Left forelimb (tissue), 1 donor: ENCODE measurements around the gene TTLL10.
A peak's percentile ranks its signal among the peaks of the same experiment; 100 is the strongest.

Experiments used
- DNase-seq: peaks from one replicate; pipeline ENCODE4 v3.0.0-alpha.2; 2018; ENCODE audit warnings: low spot score

TTLL10 gene

DNA sequence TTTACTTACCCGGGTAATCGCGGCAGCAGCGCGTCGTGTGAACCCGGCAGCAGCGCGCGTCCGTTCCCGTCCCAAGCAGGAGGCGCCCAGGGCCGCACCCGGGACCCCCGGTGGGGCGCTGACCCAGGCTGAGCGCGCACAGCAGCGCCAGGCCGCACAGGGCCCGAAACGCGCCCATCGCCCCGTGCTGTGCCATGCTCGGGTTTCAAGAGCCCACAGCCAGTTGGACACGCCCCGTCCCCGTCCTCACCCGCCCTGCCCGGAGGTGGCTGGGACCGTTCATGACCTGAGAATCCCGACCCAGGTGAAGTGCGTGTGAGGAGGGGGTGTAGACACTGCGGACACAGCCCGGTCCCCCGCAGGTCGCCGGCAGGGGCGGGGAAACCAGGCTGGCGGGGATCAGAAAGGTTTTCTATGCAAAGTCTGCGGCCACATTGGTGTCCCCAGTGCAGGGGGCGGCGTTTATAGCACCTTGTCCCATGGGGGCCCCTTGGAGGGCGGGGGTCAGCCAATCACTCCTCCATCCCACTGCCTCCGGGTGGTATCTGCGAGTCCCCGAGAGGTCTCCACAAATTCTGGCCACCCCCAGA lies 32.8 kb downstream of the TTLL10 start, which contains the start of gene TNFRSF18:
TNFRSF18 (minus strand) TSS at position 217 of the 590 bp plus-strand sequence; CDS start at position 196, 21 bp downstream.
- DNase-seq: no peak

DNA sequence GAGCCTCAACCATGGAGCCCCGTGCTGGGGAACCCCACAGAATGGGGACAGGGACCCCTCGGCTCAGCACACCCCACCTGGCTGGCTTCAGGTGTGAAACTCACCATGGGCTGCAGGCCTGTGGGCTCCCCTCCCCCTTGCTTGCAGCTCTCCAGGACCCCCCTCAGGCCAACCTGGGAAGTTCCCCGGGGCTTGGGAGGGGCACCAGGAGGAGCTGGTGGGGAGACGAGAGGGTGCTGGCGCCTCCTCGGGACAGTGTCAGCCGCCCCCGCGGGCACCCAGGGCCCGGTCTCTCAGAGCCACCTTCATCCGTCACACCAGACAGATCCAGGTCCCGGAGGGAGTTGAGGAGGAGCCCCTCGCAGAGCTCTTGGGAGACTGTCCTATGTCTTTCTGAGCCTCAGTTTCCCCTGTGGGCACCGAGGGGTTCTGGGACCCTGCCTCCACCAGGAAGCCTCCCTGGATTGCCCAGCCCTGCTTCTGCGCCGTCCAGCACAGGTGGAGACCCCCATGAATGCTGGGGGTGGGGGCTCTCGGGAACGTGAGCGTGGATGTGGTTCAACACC lies 33.4 kb downstream of the TTLL10 start:
- no peak for DNase-seq

DNA sequence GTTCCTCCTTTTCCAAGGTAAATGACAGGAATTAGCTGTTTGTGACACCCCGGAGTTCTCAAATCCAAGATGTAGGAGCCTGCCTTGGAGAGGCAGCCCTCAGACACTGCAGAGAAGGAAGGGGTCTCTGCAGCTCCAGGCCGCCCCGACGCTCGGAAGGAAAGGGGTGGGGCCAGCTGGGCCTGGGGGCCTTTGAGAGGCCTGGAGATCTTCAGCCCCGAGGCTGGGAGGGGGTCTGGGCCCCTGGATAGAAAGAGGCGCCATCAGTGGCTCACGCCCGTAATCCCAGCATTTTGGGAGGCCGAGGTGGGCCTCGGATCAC lies 33.9 kb downstream of the TTLL10 start:
- no peak for DNase-seq

DNA sequence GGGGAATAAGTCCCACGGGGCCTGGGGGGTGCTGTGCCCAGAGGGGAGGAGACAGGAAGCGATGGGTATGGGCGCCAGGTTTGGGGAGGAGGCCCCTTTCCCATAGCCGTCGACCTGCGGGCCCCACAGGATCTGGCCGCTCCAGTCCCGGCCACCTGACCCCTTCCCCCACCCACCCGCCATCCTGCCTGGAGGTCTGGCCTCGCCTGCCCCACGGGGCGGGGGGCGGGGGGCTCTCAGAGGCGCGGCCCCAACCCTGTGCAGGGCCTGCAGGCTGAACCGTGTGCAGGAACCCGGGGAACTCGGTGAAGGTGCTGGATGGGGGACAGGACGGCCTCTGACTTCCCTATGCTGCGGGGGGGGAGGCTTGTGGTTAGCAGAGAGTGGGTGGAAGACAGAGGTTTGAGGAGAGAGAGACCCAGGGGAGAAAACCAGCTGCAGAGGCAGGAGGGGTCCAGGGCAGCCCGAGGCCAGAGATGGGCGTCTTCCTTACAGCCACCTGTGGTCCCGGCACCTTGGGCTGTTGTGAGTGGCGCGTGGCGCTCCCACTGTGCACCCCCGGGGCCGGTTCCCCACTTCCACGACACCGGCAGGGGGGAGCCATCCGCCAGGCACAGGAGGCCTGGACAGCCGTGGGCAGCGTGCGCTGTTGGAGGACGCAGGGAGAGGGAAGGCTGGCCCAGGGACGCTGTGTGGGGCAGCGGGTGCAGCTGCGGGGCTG lies 35.2 kb downstream of the TTLL10 start:
- DNase-seq: peak; percentile 66

DNA sequence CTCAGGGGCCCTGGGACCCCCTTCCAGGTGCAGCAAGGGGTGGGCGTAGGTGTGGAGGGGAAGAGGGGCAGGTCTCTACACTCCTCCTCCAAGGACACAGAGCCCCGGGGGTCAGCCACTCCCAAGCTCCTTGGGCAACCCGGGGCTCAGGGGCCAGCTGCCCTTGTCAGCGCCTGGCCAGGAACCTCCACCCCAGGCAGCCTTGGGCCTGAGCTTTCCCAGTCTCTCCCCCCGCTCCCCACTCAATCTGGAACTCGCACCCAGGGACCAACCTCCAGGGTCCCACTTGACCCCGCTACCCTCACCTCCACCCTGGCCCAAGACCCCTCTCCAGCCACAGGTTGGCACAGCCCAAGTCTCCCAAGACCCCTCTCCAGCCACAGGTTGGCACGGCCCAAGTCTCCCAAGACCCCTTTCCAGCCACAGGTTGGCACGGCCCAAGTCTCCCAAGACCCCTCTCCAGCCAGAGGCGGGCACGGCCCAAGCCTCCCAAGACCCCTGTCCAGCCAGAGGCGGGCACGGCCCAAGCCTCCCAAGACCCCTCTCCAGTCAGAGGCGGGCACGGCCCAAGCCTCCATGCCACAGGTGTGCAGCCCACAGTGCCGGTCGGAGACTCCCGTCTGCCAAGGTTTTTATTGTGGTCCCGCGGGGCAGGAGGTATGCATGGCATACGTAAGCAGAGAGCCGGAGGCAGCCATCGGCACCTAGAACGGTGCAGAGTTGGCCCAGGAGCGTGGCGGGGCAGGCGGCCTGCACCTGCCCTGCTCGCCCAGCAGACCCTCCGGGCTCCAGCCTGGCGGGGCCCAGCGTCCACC lies 37.3 kb downstream of the TTLL10 start:
- peak; percentile 60 for DNase-seq

DNA sequence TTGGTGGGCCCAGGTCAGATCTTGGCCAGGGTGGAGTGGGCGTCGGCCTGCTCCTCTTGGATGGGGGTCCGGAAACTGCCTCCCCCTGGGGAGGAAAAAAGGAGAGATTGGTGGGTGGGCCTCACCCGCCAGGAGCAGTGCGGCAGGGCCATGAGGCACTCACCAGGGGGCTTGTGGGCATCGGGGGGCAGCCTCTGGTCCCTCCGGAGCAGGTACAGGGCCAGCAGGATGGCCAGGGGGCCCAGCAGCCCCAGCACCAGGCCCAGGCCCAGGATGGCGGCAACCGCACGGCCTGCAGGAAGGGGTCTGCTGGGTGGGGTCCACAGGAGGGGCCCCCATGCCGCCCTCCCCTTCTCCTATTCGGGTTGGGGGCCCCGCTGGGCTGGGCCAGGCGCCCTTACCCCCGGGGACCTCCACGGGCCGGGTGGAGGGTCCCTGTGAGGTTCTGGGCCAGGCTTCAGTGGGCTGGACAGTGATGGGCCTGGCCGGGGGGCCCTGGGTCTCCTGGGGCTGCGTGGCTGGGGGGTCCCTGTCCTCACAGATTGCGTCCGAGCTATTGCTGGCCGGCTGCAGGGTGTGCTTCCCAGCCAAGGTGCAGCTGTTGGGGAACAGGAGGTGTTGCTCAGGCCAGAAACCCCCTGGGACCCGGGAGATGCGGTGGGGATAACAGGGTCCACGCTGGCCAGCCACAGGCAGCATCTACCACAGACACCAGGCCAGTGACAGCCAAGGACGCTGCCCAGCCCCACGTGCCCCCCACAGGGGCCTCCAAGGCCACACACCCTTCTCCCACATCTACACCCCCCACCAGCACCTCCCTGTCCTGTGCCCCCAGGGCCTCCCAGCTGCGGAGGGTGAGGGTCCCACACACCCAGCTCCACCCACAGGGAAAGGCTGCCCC lies 38.1 kb downstream of the TTLL10 start:
- no peak for DNase-seq

DNA sequence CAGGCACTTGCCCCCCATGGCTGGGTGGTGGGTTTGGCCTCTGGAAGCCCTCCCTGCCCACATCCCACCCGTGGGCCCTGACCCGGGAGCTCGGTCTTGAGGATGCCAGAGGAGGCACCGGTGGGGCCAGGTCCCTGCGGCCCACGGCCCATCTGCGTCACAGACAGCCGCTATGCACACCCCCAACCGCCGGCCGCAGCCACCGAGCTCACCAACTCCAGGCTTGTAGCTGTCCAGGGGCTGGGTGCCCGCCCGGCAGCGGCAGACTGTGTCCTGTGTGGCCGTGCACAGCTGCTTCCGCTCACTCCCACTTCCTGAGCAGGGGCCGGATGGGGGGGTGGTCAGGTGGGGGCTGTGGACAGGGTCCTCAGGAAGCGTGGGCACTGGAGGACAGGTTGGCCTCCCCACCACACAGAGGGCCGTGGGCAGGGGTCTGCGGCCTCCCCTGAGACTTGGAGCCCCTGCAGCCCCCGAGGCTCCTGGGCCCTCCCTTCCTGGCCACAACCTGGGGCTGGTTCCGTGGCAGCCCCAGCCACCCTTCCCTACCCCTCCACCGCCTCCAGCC lies 39.2 kb downstream of the TTLL10 start:
- DNase-seq: no peak

DNA sequence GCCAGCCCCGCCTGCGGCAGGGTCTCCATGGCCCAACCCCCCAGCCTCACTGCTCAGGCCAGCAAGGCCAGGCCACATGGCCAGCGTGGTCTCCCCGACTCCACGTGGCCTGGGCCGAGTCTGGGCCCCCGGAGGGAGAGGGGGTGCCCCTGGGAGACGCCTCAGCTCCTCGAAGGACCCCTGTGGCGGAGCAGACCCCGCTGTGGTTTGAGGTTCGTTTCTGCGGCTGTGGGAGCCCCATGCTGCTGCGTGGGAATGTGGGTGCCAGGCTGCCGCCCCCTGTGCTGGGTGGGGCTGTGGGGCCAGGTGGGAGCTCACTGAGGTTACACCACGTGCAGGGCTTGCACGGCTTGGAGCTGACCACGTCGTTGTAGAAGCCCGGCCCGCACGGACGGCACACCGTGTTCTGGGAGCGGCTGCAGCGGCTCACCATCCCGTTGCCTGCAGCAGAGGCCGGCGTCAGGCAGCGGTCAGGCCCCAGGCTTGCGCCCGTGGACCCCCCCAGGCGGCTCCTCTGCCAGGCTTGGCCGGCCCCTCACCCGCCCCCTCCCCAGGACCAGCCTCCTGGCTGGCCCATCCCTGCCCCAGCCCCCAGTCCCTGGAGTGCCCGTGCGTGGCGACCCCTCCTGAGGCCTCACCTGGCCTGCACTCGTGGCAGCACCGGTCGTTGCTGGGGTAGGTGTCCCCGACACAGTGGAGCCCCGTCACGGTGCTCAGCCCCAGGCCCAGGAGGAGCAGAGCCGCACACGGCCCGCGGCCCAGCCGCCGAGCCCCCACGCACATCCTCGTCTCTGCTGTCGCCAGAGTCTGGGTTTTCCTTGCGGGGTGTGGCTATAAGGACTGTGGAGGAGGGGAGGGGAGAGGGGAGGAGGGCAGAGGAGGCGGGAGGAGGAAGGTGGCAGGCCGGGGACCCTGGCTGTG lies 39.9 kb downstream of the TTLL10 start, which contains the start of gene TNFRSF4:
TNFRSF4 (minus strand) TSS at position 809 of the 921 bp plus-strand sequence; CDS start at position 783, 26 bp downstream.
- DNase-seq: no peak

DNA sequence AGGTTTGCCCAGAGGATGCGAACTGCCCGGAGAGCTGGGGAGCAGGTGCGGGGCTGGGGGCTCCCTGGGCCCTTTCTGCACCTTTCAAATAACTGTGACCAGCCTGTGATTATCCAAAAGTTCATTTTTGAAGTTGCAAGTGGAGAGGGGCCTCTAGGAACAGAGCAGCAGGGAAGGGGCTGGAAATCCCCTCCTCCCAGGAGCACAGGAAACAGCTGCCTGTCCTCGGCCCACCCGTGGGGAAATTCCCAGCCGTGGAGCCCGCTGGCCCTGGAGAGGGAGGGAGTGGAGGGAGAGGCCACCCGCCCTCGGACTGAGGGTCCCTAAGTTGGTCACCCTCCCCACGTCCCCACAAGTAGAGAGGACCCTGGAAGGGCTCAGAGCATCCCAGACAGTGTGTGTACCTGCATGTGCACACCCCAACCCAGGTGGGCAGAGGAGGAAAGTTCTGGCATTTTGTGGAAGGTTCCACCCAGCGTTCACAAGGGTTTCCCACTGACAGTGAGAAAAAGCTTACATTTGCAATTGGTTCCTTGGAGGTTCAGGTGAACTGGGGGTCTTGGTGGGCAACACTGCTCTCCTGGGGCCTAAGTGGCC lies 41.5 kb downstream of the TTLL10 start:
- no peak for DNase-seq

DNA sequence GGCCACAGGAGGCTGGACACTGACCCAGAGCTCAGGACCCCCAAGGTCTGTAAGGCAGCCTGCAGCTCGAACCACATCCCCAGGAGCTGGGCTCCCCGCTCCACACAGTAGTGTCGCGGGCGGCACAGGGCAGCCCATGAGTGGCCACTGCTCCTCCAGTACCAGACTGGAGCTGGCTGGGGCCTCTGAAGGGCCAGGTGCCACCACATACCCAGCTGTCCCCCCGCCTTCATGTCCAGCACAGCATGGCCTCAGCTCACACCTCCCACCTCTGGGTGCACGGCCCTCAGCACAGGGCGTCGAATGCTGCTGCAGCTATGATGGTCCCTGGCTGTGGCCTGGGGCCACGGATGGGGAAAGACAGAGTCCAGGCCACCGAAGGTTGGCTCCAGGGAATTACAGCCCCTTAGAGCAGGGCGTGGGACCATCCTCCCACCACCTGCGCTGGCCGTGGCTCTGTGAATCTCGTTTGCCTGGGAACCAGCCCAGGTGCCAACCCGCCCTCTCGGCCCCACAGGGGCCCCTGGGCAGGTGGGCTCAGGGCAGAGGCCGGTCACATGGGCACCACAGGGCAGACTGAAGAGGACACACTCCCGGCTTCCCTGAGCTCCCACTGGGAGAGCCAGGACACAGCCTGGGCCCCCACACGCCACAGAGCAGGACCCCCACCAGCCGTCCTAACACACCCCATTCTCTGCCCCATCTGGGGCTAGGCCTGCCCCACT lies 42.4 kb downstream of the TTLL10 start:
- no peak for DNase-seq

DNA sequence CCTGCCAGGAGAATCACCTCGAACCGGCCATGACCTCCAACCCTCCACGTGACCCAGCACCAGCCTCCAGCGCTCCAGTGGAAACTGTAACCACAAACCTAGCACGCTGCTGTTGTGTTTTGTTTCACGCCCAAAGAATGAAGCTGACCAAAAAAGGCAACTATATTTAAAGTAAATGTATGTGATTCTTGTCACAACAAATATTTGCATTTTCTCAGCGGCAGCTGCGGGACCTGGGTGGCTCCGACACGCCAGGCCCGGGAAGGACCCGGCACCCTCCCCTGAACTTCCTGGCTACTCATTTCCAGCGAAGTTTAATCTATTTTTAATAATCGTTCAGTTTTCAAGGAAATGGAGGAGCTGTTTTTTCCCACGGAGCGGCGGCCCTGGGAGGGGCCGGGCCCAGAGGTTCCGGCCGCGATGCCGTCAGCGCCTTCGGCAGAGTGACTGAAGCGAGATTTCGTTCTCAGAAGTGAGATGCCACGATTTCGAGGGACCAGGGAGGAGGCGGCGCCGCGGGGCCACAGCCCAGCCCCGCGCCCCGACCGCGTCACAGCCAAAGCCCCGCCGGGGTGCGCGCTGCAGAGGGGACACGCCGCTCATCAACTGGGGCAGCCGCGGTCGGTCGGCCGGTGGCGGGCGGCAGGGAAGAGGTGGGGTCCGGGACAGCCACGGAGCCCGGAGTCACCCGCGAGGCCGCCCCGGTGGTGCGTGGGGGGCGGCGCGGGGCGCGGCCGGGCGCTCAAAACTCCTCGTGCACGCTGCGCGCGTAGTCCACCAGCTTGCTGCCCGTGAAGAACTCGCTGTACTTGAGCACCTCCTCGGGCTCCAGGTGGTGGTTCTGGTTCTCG lies 43.3 kb downstream of the TTLL10 start:
- DNase-seq: no peak

DNA sequence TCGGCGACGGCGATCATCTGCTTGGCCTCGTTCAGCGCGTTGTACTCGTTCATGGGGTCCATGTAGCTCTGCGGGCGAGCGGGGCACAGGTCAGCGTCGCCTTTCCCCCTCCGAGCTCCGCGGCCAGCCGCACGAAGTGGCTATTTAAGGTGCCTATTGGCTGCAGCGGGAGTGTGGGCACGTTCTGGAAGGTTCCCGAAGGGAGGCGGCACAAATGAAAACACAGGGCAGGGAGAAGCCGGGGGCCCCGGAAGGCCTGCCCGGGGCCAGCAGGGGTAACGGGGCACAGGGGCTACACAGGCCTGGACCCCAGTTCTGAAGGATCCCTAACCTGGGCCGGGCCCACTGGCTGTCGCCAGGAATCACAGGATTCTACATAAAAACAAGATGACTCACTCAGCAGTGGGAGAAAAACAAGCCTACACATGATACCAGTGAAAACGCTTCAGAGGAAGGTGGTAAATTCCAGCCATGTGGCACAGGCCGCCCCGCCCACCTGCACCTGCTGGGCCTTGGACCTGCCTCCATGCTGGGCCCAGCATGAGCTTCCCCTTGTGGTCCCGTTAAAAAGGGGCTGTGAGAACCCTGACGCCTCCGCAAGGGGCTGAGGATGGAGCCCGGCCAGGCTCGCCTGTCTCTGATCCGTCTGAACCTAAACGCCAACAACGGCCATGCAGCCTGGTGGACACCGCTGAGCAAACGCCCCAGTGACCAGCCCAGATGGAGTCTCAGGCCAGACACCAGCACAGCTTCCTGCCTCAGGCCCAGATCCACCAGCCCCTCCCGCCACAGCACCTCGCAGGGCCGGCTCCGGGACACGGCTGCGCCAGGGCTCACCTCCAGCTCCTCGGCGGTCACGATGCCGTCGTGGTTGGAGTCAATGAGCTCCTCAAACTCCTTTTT lies 44.2 kb downstream of the TTLL10 start:
- no peak for DNase-seq

DNA sequence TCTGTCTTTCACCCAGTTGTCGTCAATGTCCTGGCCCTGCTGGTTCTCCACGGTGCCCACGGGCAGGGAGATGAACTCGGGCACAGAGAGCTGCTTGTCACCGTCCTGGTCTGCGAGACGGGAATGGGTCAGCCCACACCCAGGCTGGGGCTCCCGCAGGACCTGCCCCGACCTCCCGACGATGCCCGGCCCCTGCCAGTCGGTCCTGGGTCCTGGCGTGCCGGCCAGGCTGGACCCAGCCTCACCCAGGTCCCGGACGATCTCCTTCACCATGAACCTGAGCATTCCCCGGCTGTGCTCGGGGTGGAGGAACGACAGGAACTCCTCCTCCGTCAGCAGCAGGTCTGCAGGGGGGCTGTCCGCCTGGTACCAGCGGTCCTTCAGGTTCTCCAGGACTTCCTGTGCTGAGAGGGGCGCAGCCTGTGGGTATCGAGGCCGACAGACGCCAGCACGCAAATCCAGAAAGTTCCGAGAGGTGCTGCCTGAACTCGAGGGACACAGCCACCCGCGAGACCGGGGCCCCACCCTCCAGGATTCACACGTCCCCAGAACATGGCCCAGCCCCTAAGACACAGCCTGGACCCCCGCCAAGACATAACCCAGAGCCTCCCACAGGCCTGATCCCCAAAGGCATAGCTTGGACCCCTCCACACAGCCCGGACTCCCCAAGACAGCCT lies 45.0 kb downstream of the TTLL10 start:
- DNase-seq: no peak

DNA sequence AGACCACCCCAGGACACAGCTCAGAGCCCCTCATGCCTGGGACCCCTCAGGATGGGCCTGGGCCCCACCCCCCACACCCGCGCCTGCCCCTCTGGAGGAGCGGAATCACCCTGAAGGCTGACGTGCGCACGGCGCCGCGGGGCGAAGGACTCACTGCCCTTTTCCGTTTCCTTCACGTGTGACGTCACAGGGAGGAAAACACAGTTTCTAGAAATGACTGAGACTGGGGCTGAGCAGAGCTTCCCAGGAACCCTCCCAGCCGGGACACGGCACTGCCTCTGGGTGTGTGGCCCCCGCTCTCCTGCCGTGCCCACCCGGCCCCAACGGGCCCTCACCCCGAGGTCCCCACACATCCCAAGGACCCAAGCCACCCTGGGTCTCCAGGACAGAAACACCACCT lies 45.7 kb downstream of the TTLL10 start:
- no peak for DNase-seq

DNA sequence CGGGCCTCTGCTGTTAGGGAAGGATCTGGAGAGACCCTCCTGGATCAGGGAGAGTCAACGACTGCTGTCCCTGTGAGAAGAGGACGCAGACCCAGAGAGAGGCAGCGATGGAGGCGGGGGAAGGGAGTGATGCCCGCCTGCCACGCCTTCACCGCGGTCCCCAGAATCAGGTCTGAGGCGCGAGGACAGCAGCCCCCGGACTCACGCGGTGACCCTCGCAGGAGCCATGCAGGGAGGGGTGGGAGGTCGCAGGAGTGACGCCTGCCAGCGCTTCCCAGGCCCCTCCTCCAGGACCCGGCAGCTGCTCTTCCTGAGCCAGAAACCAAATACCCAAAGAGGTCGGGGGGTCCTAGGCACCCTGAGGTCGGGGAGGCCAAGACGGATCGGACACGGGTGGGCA lies 46.5 kb downstream of the TTLL10 start:
- DNase-seq: no peak

DNA sequence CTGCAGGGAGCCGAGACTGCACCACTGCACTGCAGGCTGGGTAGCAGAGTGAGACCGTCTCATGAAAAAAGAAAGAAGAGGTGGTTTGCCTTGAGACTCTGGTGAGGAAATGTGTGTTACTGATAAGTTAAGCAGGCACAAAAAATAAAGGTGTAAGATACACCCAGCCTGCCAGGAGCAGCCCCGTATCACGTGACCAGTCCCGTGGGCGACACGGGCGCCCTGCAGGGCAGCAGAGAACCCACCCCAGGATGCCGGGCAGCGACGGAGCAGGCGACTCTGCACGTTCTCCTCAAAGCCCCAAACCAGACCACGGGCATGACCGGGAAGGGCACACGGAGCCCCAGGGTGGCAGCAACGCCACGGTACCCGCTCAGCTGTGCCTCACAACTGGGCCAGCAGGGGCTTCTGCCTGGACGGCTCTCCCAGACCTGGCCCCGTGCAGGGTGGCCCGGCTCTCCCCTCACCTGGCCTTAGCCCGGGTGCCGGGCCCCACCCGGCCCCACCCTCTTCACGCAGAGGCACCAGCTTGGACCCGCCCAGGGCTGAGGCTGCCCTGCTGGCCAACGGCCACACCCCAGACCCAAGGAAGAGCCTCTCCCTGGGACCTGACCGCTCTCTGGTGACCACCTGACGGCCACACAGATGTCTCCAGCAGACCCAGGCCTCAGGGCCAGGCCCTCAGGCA lies 48.4 kb downstream of the TTLL10 start:
- no peak for DNase-seq
